ENCODE results near the gene TOX3.

Gene TOX3

DNA sequence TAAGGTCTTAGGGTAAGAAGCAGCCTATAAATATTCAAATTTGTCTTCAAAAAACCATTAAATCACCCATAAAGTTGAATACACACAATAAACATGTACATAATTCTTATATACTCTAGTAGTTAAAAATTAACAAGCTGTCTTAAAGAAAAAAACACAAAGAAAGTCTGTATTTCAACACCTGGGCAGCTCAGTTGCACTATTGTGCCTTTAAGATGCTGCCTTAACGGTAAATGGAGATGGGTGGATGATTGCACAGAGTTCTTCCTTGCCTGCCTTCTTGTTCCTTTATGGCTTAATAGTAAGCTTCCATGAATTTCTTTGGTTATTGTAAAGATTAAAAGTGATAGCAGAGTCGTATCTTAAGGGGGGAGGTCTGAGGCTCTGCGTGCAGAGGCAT lies 105.1 kb downstream of the TOX3 start:
- DNase-seq = no peak

DNA sequence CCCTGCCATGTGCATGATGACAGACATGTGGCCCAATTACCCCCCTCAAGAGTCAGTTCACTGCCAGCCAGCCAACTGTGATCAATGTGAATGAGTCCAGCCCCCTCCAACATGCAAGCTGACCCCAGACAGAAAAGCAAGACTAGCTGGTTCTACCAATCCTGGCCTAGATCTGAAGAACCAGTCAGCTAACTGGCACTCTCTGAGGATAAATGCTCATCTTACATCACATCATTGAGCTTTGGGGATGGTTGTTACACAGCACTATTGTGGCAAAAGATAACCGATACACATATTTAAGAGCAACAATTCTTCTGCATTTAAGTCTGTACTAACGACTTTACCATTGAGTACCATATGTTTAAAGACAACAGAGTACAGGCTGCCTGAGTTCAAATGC lies 106.7 kb downstream of the TOX3 start:
- no peak for DNase-seq

DNA sequence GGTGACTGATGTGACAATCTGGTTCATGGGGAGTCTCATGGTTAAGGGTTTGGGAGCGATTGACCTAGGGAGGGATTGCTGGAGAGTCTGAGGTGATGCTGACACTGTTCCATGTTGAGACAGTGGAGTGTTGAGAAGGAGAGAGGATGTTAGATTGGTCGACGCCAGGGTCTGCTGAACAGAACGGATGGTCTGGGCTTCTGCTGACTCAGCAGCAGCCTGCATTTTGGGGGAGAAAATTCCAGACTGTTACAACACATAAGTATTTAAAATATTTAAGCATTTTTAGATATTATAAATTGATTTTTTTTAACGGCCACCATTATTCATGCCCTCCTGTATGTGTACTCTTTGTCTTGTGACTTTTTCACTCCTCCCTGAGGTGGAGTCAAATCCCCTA lies 107.2 kb downstream of the TOX3 start:
- DNase-seq = no peak

DNA sequence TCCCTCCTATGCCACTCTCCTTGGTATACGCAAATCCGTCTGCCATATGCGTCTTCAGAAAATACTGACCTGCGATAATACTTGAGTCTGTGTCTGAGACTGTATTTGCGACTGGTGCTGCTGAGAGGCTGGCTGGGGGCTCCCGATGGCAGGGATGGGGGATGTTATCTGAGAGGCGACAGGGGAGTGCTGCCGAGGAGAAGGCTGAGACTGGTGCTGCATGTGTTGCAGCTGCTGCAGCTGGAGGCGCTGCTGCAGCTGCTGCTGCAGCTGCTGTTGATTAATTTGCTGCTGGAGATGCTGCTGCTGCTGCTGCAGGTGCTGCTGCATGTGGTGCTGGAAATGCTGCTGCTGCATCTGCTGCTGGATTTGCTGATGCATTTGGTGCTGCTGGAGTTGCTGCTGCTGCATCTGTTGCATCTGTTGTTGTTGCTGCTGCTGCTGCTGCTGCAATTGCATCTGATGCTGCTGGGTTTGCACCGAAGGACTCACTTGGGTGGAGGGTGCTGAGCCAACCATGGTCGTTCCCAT lies 107.7 kb downstream of the TOX3 start:
- no peak for DNase-seq

DNA sequence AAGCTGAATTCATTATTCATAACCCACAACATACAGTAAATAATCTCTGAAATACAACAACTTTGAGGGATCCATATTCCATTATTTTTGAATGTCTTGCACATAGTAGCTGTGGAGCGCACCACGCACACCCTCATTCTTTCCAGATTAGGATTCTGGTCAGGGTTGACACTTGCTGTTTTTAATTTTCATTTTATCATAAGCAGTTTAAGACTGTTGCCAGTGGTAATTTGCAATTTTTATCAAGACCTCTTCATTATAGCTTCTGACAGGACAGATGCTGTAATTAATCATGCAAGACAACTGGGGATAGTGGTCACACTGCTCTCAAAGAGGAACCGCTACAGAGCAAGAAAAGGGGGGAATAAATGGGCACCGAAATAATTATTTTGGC lies 109.7 kb downstream of the TOX3 start:
- DNase-seq = no peak

DNA sequence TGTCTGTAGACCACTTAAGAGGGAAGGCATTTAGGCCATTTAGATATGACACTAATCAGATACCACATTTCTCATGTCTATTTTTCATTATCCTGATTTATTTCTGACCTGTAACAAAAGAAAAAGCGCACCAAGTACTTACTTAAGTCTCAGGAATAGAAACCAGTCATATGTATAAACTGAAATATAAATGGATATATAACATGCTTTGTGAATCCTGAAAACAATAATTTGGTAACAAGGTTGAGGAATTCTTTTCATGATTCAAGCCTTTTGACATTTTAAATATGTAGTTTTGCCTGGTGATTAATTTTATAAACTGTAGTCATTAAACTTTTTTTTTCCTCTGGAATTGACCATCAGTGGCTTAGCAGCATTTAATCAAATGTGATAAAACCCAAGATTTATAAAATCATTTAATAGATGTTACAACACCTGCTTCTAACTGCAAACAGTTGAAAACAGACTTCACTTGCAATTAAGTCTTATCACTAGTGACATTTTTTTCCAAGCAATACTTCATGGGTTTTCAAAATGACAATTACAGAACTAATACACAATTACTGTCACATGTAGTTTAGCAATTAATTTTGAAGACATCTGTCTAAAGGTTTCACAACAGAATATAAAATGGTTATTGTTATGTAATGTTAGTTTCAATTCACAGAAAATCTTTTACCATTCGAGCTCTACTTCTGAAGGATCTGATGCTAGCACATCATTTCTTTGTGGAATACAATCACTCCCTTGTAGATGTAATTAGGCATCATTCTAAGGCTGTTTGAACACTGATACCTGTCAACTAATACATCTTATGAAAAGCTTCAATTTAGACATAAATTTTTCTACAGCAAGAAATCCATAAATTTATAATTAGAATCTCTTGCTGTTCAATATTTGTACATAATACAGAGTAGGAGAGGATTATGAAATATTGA lies 110.3 kb downstream of the TOX3 start:
- no peak for DNase-seq

DNA sequence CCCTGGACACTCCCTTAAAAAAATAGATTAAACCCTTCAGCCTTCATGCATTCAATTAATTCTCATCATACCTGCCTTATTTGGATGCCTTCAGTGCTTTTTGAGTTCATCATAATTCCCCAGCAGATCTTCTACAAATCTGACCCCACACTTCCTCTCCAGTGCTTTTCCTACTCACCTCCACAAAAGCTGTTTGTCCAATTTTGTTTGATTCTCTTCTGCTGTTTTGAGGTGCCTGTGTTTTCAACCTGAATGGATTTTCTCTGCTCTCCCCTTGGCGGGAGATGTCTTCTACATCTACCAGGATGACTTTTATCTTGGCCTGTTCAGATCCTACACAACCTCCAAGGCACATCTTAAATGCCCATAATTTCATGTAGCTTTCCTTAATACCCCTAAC lies 112.7 kb downstream of the TOX3 start:
- no peak for DNase-seq

DNA sequence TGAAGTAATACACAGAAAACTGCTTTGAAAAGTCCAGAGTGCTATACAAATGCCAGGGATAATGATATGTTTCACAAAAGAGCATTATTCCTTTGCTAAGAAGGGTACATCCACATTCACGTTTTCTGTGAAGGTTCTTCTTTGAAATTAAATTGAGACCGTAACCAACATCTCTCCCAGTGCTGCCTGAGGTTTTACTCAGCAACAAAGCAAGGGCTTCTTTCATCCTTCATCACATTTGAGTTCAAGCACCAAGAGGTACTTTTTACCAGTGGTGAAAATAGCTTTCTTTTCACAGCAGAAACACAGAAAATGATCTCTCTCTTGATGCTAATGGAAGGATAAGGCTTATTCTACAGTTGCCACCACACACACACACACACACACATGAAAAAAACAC lies 113.3 kb downstream of the TOX3 start:
- no peak for DNase-seq

DNA sequence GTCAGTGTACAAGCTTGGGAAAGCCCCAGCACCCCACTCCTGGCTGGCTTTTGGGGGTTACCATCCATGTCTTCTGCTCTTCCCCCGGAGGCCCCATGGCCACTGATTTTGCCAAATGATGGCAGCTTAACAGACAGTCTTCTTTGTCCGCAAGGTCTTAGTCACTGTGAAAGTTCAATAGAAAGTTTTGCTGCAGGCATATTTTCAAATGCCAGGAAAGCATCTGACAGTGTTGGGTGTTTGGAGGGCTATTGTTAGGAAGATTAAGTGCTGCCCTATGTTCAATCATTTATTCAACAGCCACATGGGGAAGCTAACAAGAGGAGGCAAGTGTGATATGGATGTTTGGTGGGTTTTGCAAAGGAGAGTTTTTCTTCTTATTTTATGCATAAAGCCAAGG lies 122.4 kb downstream of the TOX3 start:
- no peak for DNase-seq

DNA sequence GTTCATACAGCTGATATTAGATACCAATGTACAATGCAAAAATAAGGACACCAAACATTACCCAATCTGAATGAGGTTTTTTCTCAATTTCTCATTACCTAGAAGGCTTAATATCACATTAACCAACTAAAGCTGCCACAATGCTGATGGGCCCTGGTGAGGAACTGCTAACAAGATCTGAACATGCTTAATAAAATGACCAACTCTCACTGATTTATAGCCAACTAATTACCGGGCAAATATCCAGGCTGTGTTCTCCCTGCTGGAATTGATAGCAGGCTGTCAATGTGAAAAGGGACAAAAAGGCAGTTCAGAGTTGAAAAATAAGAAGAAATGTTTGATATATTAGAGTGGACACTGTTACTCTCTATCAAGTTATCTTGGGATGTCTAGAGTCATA lies 124.6 kb downstream of the TOX3 start:
- no peak for DNase-seq

DNA sequence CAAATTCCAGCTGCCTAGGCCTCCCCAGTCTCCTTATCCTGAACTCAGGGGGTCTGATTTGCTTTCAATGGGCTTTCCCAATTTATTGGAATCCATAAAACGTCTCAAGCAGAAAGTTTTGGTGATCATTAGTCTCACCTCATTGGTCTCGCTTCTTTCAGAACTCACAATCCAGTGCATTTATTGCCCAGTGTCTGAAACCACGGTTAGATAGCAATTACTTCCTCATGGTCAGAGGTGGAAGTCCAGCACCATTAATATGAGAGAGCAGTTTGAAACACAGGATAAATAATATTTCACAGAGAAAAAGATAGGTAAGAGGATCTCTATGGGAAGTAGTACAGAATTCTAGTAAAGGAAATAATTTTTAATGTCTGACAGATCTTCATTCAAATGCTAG lies 128.7 kb downstream of the TOX3 start:
- no peak for DNase-seq

DNA sequence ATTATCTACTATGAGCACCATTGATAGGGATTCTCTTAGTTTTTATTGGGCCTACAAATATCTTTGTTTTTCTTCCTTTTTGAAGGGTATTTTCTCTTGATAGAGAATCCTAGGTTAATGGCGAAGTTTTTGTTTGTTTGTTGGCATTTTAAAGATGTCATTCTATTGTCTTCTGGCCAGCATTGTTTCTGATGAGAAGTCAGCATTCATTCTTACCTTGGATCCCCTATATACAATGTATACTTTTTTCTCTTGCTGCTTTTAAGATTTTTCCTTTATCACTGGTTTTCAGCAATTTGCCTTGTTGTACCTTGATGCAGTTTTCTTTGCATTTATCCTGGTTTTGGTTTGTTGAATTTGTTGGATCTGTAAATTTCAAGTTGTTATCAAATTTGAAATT lies 130.1 kb downstream of the TOX3 start:
- DNase-seq = no peak

DNA sequence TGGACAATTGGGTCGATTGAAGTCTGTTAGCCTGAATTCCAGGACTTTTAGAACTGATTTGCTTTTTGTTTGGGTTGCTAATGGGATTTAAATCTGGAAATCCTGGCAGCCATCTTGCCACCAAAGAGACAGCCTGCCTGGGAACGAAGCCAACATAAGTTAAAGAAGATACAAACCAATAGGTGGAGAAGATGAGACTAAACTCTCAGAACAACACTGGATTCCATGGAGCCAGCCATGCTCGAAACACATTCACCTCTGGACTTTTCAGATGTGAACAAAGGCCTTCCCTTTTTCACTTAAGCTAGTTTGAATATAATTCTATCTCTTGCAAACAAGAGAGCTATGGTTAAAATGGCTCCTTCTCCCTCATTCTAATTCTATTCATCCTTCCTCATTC lies 135.9 kb downstream of the TOX3 start:
- DNase-seq = no peak

DNA sequence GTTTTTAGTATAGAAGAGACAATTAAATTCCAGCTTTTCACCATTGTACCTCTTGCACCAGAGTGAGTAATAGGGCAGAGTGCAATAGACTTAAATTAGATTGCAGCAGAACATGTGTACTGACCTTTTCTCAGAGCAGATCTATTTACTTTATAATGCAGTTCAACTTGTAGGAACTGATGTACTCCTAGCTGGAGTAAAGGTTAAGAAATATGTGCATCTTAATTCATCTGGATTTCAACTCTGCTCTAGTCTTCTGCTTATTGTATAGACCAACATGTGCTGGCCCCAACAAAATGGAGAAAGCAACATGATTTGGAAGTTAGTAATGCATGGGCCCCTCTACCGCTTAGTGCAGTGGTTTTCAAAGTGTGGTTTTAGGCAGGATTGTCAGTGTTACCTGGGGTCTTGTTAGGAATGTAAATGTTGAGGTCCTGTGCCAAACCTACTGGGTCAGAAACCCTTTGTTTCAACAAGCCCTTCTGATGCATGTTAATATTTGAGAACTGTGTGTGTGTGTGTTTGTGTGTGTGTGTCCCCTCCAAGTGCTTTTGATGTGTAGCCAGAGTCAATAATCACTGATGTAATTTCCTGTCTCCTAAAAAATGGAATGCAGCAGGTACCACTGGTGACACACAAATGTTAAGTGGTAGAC lies 138.6 kb downstream of the TOX3 start:
- no peak for DNase-seq

DNA sequence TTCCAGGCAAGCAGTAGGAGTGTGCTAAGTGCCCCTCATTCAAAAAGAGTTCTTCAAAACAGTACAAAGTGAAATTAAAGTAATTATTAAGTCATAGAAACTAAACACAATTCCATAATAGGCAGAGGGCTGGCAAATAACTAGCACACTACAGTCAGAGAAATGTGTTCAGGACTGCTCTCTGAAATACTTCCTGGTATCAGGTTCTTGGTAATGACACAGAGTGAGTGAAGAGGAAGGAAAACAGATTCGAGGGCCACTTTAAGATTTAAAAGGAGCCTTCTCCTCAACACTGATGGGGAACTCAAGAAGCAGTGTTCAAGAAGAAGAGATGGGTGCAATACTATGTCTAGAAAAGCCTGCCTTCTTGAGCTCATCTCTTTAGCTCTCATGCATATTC lies 139.2 kb downstream of the TOX3 start:
- no peak for DNase-seq

DNA sequence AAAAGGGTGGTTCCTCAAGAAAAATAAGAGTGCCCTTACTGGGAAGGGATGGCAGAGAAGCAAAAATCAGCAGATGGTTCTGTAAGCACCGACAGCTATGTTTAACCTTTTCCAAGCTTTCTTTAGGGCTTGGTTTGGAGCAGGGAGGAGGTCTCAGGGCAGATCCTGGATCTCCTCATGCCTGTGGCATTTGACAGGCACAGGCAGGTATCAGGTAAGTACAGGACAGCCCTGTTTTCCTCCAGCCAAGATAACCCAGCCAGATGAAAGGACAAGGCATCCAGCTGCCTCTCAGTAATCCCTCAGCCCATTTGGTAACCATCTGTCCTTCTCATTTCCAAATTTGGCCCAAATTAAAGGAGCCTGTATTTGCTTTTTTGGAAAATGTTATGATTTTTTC lies 141.5 kb downstream of the TOX3 start:
- DNase-seq = no peak

DNA sequence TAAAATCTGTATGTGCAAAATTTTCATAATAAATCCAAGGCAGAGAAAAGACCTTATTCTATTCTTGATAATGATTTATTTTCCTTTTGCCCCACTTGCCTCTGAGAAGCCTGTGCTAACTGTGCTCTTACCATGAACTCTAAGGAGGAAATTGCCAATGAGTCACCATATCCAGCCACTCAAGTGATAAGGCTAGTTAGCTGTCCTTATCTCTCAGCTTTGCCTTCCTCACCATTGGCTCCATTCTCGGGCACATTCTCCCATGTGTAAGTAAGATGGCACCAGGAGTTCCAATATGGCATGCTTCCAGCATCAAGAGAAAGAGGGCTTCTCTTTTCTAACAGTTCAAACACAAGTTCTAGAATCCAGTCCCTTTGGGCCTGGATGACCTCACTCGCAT lies 142.4 kb downstream of the TOX3 start:
- no peak for DNase-seq

DNA sequence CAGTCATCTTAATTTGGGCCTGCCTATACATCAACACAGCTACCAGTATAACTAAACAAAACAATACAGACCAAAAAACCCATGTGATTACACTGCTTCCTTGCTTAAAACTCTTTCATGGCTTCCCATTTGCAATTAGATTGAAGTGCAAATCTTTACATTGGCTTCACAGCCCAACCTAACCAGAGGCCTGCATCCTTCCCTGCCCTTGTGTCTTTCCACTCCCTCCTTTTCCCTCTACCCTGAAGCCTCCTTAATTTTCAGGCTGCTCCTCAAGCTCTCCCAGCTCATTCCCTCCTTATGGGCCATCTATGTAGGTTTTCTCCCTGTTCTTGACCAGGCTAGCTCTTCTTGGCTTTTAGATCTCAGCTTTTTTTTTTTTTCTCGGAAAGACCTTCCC lies 147.8 kb downstream of the TOX3 start:
- no peak for DNase-seq

DNA sequence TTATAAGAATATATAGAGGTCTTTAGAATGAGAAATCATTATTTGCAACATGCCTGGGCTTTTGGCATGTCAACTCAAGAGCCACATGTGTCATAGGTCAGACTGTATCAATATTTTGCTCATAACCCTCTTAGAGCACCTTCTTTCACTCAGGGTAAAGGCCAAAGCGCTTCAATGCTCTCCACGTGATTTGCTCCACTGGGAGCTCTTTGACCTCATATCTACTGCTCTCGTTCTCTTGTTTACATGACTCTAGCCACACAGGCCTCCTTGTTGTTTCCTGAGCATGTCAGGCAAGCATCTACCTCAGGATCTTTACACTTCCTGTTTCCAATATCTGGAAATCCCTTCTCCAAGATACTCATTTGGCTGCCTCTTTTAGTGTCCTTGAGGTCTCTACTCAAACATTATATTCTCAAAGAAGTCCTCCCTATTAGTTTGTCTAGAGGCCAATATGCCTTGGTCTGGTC lies 148.4 kb downstream of the TOX3 start:
- DNase-seq = no peak

DNA sequence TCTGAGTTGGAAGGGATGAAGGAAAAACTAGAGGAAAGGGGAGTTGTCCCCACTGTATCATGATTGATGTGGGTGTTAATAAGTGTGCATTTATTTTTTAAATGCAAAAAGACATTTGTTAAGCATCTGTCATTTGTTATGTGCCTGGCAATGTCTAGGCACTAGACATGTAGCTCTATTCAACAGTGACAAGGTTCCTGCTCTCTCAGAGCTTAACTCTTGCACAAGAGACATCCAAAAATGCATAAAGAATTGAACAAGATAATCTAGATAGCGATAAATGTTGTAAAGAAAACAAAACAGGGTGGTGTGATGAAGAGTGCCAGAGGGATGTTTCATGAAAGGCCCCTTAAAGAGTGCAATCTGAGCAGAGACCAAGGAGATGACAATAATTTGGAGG lies 148.9 kb downstream of the TOX3 start:
- DNase-seq = no peak

DNA sequence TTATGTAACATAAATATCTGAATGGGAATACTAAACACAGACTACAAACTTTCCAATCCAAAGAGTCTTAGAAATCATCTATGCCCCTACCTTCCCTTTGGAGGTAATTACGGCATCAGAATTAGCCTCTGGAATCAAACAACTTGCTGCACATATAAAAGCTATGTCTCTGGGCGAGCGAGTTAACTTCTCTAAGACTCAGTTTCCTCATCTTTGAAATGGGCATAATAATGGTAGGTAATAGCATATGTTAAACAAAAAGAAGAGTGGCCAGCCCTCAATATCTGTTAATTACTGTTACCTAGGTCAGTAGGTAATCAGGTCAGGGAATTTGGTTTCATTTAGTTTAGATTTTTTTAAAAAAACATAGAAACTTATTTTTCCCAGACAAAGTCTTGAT lies 153.5 kb downstream of the TOX3 start:
- DNase-seq = no peak

DNA sequence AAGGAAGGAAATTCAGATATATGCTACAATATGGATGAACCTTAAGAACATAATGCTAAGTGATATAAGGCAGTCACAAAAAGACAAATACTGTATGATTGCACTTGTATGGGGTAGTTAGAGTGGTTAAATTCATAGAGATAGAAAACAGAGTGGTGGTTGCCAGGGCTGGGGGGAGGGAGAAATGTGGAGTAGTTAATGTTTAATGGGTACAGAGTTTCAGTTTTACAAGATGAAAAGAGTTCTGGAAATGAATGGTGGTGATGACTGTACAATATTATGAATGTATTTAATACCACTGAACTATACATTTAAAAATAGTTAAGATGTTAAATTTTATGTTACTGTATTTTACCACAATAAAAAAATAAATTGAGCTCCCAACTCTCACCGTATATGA lies 157.9 kb downstream of the TOX3 start:
- DNase-seq = no peak
